Measurements from ENCODE around the gene RNF212.

Gene RNF212

GRCh38 chr4:1036095-1036494 is 77.3 kb downstream of the RNF212 start:
- TF ChIP-seq GATA2 (IDR thresholded peaks at IDR 0.05; ENCODE audit: low read depth, low read length): no peak
- no peak for TF ChIP-seq GATA3 (IDR thresholded peaks at IDR 0.05; ENCODE audit: low read depth, low read length)

DNA sequence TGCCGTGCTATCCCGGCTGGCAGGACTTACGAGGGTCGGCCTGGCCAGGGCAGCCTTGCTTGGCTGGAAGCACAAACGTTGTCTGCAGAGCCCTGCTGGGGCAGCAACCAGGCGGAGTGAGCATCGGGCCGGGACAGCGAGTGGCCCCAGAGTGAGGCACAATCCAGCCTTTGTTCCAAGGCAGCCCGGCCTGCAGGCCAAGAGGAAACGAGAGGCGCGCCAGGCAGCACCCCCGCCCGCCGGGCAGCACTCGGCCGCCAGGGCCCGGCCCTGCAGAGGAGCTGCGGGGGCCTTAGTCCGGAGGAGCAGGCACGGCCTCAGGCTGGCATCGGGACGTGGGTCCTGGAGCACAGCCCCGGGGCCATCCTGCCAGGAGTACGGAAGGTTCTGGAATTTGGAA is 77.9 kb downstream of the RNF212 start:
- TF ChIP-seq GATA2 (IDR thresholded peaks at IDR 0.05; ENCODE audit: low read depth, low read length) (no peak), GATA3 (IDR thresholded peaks at IDR 0.05; ENCODE audit: low read depth, low read length) (no peak)

DNA sequence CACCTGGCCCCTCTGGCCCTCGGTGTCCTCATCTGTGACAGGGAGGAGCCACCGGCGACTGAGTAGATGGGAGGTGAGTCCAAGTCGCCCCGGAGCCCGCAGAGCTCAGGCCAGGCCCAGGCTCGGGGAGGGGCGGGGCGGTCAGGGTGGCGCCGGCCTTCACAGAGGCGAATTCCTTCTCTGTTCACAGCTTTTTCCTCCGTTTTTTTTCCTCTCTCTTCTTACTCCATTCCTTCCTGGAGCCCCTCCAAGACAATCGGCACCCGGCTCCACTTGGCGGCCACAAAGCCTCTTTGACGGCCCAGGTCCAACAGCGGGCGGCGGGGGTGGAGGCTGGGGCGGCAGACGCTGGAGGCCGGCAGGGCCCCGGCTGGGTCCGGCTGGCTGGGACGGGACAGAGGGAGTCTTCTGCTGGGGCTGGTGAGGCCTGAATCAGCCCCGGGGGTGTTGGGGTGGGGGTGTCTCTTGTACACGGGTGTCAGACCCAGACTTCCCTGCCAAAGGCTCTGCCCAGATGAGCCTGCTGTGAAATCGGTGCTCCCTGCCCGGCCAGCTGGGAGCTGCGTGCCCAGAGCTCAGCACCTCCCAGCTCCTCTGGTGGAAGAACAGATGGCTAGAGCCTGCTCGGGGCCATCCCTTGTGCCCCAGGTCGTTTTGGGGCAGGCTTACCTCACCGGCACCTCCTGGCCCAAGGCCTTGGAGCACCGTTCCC is 79.4 kb downstream of the RNF212 start:
- TF ChIP-seq GATA3 (IDR thresholded peaks at IDR 0.05; ENCODE audit: low read depth, low read length) (no peak), GATA2 (IDR thresholded peaks at IDR 0.05; ENCODE audit: low read depth, low read length) (no peak)

- TF ChIP-seq GATA2 (IDR thresholded peaks at IDR 0.05; ENCODE audit: low read depth, low read length): no peak
- no peak for TF ChIP-seq GATA3 (IDR thresholded peaks at IDR 0.05; ENCODE audit: low read depth, low read length)
These were observed 80.5 kb downstream of the RNF212 start for GRCh38 chr4:1032861-1033260.

GRCh38 chr4:1031956-1032795 is 81.2 kb downstream of the RNF212 start:
- TF ChIP-seq GATA3 (IDR thresholded peaks at IDR 0.05; ENCODE audit: low read depth, low read length) (no peak), GATA2 (IDR thresholded peaks at IDR 0.05; ENCODE audit: low read depth, low read length) (no peak)

DNA sequence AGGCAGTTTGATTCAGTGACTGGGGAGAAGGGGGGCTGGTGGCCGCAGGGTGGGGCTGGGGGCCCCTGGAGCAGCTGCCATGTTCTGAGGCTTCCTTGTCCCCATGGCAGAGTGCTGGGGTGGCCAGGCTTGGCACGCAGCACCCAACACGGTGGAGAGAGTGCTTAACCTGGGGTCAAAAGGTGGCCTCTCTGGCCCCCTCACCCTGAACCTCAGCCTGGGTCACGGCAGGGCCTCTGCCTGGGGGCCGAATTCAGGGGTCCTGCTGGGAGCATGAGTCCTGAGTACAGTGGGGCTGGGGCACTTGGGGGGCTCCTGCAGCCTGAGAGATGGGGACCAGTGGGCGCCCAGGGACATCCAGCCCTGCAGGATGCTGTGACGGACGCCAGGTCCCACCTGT is 82.0 kb downstream of the RNF212 start:
- TF ChIP-seq GATA3 (IDR thresholded peaks at IDR 0.05; ENCODE audit: low read depth, low read length) (no peak), GATA2 (IDR thresholded peaks at IDR 0.05; ENCODE audit: low read depth, low read length) (no peak)

DNA sequence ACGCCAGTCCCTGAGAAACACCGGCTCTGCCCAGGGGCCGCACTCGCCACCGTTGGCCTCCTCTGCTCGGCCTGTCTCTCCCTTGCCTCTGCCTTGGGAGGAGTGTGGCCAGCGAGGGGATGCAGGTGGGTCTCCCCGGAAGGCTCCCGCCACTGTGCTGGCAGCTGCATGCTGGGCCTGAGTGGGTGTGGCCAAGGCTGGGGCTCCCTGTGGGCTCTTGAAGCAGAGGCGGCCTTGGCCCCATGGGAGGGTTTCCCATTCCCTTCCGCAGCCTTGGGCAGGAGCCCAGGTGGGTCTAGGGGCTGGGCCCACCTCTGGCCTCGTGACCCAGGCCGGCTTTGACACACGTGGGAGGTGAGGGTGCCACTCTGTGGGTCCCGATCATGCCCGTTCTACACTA is 82.8 kb downstream of the RNF212 start:
- no peak for TF ChIP-seq GATA2 (IDR thresholded peaks at IDR 0.05; ENCODE audit: low read depth, low read length)
- no peak for TF ChIP-seq GATA3 (IDR thresholded peaks at IDR 0.05; ENCODE audit: low read depth, low read length)

DNA sequence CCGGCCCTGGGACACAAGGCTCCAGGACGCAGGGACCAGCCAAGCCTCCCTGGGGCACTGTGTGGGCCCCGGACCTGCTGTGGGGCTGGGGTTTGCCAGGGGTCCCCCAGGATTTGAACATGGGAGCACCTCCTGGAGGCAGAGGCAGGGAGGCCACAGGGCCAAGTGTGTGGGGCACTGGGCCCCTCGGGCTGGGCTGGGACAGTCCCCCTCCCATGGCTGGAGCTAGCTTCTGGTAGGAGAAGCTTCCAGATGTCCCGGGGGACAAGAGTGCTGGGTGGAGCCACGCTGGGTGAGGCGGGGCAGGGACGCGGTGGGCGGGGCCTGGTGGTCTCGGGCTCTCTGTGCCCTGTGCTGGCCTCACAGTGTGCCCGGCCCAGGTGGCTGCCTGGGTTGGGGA is 83.3 kb downstream of the RNF212 start:
- TF ChIP-seq GATA2 (IDR thresholded peaks at IDR 0.05; ENCODE audit: low read depth, low read length): no peak
- TF ChIP-seq GATA3 (IDR thresholded peaks at IDR 0.05; ENCODE audit: low read depth, low read length): no peak

- TF ChIP-seq GATA2 (IDR thresholded peaks at IDR 0.05; ENCODE audit: low read depth, low read length): no peak
- no peak for TF ChIP-seq GATA3 (IDR thresholded peaks at IDR 0.05; ENCODE audit: low read depth, low read length)
These were observed 83.8 kb downstream of the RNF212 start for GRCh38 chr4:1029529-1029928.

DNA sequence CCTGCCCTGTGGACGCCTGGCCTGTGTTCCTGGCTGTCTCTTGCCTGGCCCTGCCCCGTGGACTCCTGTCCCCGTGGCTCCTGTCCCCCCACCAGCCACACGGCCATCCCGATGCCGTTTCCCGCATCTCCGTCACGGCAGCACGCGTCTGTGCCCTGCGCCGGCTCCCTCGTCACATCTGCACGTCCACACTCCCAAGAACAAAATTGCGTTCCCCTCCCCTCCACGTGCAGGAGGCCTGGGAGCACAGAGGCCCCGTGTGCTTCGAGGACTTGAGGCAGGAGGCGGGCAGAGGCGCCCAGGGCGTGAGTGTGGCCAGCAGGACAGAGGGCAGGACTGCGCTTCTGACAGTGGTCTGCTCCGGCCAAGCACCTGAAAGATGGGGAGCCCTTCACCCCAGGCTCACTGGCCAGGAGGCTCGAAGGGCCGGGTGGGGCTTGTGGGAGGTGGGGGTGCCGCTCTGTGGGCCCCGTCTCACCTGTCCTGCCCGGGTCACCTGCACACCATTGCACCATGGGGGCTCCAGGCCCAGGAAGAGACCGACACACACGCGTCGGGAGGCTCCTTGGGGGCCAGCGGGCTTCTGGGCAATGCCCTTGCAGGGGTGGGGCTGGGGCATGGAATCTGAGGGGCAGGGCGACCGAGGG is 84.7 kb downstream of the RNF212 start:
- no peak for TF ChIP-seq GATA2 (IDR thresholded peaks at IDR 0.05; ENCODE audit: low read depth, low read length)
- TF ChIP-seq GATA3 (IDR thresholded peaks at IDR 0.05; ENCODE audit: low read depth, low read length): no peak

DNA sequence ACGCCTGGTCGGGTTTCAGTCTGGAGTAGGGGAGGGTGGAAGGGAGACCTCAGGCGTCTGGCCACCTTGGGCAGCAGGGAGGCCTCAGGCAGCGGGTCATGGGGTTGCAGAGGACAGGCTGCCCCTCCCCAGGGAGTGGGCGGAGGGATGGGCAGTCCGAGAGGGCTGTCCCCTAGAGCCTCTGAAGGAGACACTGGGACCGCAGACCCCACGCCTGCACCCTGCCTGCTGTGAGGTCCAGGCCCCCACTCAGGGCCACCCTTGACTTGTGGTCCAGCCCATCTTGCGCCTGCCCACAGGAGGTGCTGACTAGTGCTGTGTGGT is 85.5 kb downstream of the RNF212 start:
- TF ChIP-seq GATA2 (IDR thresholded peaks at IDR 0.05; ENCODE audit: low read depth, low read length): no peak
- TF ChIP-seq GATA3 (IDR thresholded peaks at IDR 0.05; ENCODE audit: low read depth, low read length): no peak

DNA sequence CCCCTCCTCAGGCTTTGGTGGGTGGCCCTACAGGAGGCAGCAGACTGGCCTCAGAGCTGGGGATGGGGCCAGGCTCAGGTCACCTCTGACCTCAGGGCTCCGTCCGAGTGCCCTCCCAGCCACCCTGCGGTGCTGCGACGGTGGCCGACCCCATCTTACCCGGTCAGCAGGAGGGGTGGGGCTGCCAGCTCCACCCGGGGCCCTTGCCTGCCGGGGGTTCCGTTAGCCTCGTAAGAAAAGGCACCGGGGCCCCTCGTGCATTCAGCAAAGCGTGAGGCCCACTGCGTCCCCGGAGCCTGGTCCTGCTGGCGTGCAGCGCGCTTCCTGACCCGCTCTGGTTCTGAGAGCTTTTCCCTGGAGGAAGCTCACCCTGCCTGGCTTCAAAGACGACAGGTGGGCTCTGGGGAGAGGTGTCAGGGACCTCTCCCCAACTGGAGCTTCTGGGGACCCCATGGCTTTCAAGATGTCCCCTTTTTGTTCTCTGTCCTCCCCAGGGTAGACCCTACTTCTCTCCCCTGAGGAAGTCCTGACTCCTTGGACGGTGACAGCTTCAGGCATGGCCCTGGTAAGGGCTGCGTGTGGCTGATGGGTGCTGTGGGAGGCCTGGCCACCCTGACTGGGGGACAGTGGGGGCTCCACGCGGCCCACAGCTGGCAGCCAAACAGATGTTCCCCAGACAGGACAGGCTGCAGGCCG is 86.0 kb downstream of the RNF212 start:
- TF ChIP-seq GATA2 (IDR thresholded peaks at IDR 0.05; ENCODE audit: low read depth, low read length) (no peak), GATA3 (IDR thresholded peaks at IDR 0.05; ENCODE audit: low read depth, low read length) (no peak)

GRCh38 chr4:1026115-1026514 is 87.2 kb downstream of the RNF212 start:
- TF ChIP-seq GATA2 (IDR thresholded peaks at IDR 0.05; ENCODE audit: low read depth, low read length): no peak

DNA sequence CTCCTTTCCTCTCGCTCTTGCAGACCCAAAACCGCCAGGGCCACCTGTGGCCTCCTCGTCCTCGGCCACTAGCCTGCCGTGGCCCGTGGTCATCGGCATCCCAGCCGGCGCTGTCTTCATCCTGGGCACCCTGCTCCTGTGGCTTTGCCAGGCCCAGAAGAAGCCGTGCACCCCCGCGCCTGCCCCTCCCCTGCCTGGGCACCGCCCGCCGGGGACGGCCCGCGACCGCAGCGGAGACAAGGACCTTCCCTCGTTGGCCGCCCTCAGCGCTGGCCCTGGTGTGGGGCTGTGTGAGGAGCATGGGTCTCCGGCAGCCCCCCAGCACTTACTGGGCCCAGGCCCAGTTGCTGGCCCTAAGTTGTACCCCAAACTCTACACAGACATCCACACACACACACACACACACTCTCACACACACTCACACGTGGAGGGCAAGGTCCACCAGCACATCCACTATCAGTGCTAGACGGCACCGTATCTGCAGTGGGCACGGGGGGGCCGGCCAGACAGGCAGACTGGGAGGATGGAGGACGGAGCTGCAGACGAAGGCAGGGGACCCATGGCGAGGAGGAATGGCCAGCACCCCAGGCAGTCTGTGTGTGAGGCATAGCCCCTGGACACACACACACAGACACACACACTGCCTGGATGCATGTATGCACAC is 88.3 kb downstream of the RNF212 start:
- TF ChIP-seq GATA2 (IDR thresholded peaks at IDR 0.05; ENCODE audit: low read depth, low read length) (no peak), GATA3 (IDR thresholded peaks at IDR 0.05; ENCODE audit: low read depth, low read length) (no peak)
